ENCODE results near the gene ZC3H12D.

ZC3H12D gene

GRCh38 chr6:149421132-149421531 is 63.7 kb downstream of the ZC3H12D start:
- TF ChIP-seq CTCF (IDR thresholded peaks at IDR 0.05; ENCODE audit: low read depth, low read length) = no peak
- no peak for DNase-seq (ENCODE audit: low read depth, low spot score)
- H3K4me3 ChIP-seq (ENCODE audit: low read depth, low read length) = no peak overlapping the region
- in situ Hi-C loops (cut with HindIII; ENCODE audit: low sequenced_read_pairs) = loop anchor here (25.0 kb wide), 1 partner anchor 91 kb away; no protein-coding TSS in a partner anchor

- no peak overlapping the region for H3K4me3 ChIP-seq (ENCODE audit: low read depth, low read length)
- TF ChIP-seq CTCF (IDR thresholded peaks at IDR 0.05; ENCODE audit: low read depth, low read length) = no peak
- DNase-seq (ENCODE audit: low read depth, low spot score) = no peak
- in situ Hi-C loops (cut with HindIII; ENCODE audit: low sequenced_read_pairs) = loop anchor here (25.0 kb wide), 1 partner anchor 92 kb away; no protein-coding TSS in a partner anchor
Measured at GRCh38 chr6:149419696-149420404, 65.0 kb downstream of the ZC3H12D start.

GRCh38 chr6:149414821-149415220 is 70.0 kb downstream of the ZC3H12D start:
- no peak for TF ChIP-seq CTCF (IDR thresholded peaks at IDR 0.05; ENCODE audit: low read depth, low read length)
- in situ Hi-C loops (cut with HindIII; ENCODE audit: low sequenced_read_pairs) = loop anchor here (25.0 kb wide), 1 partner anchor 97 kb away; no protein-coding TSS in a partner anchor
- H3K4me3 ChIP-seq (ENCODE audit: low read depth, low read length) = no peak overlapping the region
- no peak for DNase-seq (ENCODE audit: low read depth, low spot score)

- no peak for TF ChIP-seq CTCF (IDR thresholded peaks at IDR 0.05; ENCODE audit: low read depth, low read length)
- in situ Hi-C loops (cut with HindIII; ENCODE audit: low sequenced_read_pairs) = loop anchor here (25.0 kb wide), 1 partner anchor 98 kb away; no protein-coding TSS in a partner anchor
- no peak for DNase-seq (ENCODE audit: low read depth, low spot score)
Measured at GRCh38 chr6:149414009-149414408, 70.8 kb downstream of the ZC3H12D start.

GRCh38 chr6:149410557-149410956 is 74.3 kb downstream of the ZC3H12D start:
- in situ Hi-C loops (cut with HindIII; ENCODE audit: low sequenced_read_pairs) = loop anchor here (25.0 kb wide), 1 partner anchor 102 kb away; no protein-coding TSS in a partner anchor
- H3K4me3 ChIP-seq (ENCODE audit: low read depth, low read length) = no peak overlapping the region
- no peak for TF ChIP-seq CTCF (IDR thresholded peaks at IDR 0.05; ENCODE audit: low read depth, low read length)
- DNase-seq (ENCODE audit: low read depth, low spot score) = no peak

More at GRCh38 chr6:149414009-149414408, 70.8 kb downstream of the ZC3H12D start:
- H3K4me3 ChIP-seq (ENCODE audit: low read depth, low read length) = no peak overlapping the region

DNA sequence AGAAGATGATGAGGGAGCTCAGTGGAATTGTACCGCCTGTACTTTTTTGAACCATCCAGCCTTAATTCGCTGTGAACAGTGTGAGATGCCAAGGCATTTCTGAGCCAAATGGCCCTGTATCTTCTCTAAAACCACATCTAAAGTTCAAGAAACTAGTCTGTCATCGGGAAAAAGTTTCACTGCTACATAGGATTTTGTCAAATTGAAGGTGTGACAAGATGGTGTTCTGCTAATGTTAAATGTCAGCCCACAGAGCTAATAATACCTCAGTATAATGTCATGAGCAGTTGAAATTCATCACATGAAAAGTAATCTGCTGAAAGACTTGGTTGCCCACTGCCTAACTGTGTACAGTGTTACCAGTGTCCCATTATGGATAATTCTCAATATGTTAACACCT is 75.2 kb downstream of the ZC3H12D start:
- no peak overlapping the region for H3K4me3 ChIP-seq (ENCODE audit: low read depth, low read length)
- in situ Hi-C loops (cut with HindIII; ENCODE audit: low sequenced_read_pairs) = loop anchor here (25.0 kb wide), 1 partner anchor 103 kb away; no protein-coding TSS in a partner anchor
- no peak for DNase-seq (ENCODE audit: low read depth, low spot score)
- TF ChIP-seq CTCF (IDR thresholded peaks at IDR 0.05; ENCODE audit: low read depth, low read length) = no peak
